Endothelial cell of umbilical vein (primary cell): ENCODE results near the gene SLC6A6. TPM values are rescaled to one million over a fixed set of nuclear protein-coding genes. Genes with fewer than 3 reads are reported as not detected.

Experiments
- BruUV-seq: library from RNA; stranded (reverse); fragments of 400-500 nt; replicated peaks from 2 replicates; lab custom pipeline; 2021; lab: Mats Ljungman, UMichigan
- CTCF ChIA-PET: fragments of 300-600, 350-600 bp; sonication (Branson Sonifier 250); formaldehyde crosslinking; loops from one replicate; lab custom pipeline; 2021; ENCODE audit warnings: antibody characterized with exemption, inconsistent platforms; lab: Charles Lee
- POLR2A ChIA-PET: fragments of 300-600, 350-600 bp; sonication (Branson Sonifier 250); formaldehyde crosslinking; loops from one replicate; lab custom pipeline; 2021; ENCODE audit warnings: antibody characterized with exemption, inconsistent platforms; lab: Charles Lee
- DNase-seq: peaks from one replicate; pipeline ENCODE4 v3.0.0-alpha.2; 2011; ENCODE audit warnings: low read depth, low spot score
- FAIRE-seq: peaks from 2 replicates; lab custom pipeline; 2011; peaks lifted over from hg19 to GRCh38; lab: Jason Lieb, UNC
- H2AFZ ChIP-seq: 2 replicates; pipeline ENCODE4 v1.6.0; 2012; ENCODE audit warnings: low read depth, low read length, control low read depth, inconsistent platforms
- H3K27ac ChIP-seq: 2 replicates; pipeline ENCODE4 v1.5.1; 2011; ENCODE audit warnings: low read depth, mild to moderate bottlenecking, control low read depth, low read length, moderate library complexity; ENCODE audit not compliant: insufficient read depth
- H3K27me3 ChIP-seq, 2 experiments: 2 replicates each; pipeline versions ENCODE4 v1.6.0 to v1.6.1; 2011; ENCODE audit warnings: low read length in 2 of 2, mixed read lengths in 1 of 2; ENCODE audit not compliant: control insufficient read depth in 2 of 2, insufficient read depth in 2 of 2
- H3K36me3 ChIP-seq, 2 experiments: 2 replicates in 1 of 2; 3 replicates in 1 of 2; pipeline ENCODE4 v1.5.1; 2011; ENCODE audit warnings: low read length in 2 of 2, mild to moderate bottlenecking in 1 of 2, moderate library complexity in 1 of 2; ENCODE audit not compliant: control insufficient read depth in 2 of 2, insufficient read depth in 2 of 2; ENCODE audit errors: extremely low read depth in 1 of 2
- H3K4me1 ChIP-seq: 3 replicates; pipeline ENCODE4 v1.5.1; 2011; ENCODE audit warnings: mild to moderate bottlenecking, low read length; ENCODE audit not compliant: control insufficient read depth, insufficient read depth; ENCODE audit errors: extremely low read depth
- H3K4me2 ChIP-seq: 2 replicates; pipeline ENCODE4 v1.6.1; 2011; ENCODE audit warnings: low read length, control low read depth, mixed read lengths; ENCODE audit not compliant: insufficient read depth
- H3K4me3 ChIP-seq, 3 experiments: fragments of 200-600 bp in 1 of 3; sonication (generic), shearing (Covaris generic) in 1 of 3; replicated peaks in 1 of 3; 2 replicates each; pipeline ENCODE4 v1.5.1; 2011 to 2016; ENCODE audit warnings: control low read depth in 3 of 3, low read length in 3 of 3, mild to moderate bottlenecking in 2 of 3, inconsistent platforms in 1 of 3, low read depth in 1 of 3, moderate library complexity in 1 of 3; ENCODE audit not compliant: insufficient read depth in 1 of 3
- H3K79me2 ChIP-seq: 2 replicates; pipeline ENCODE4 v1.6.0; 2012; ENCODE audit warnings: low read length, inconsistent platforms; ENCODE audit not compliant: control insufficient read depth, insufficient read depth
- H3K9ac ChIP-seq: replicated peaks from 2 replicates; pipeline ENCODE3; 2011; ENCODE audit warnings: low read length, control low read depth; ENCODE audit not compliant: insufficient read depth; ENCODE audit errors: extremely low read depth
- H3K9me1 ChIP-seq: replicated peaks from 3 replicates; pipeline ENCODE4 v1.6.0; 2011; ENCODE audit warnings: mild to moderate bottlenecking, low read length; ENCODE audit not compliant: control insufficient read depth, insufficient read depth; ENCODE audit errors: extremely low read depth
- H3K9me3 ChIP-seq: replicated peaks from 2 replicates; pipeline ENCODE4 v1.5.1; 2012; ENCODE audit warnings: low read length, inconsistent platforms; ENCODE audit not compliant: control insufficient read depth, insufficient read depth
- H4K20me1 ChIP-seq: replicated peaks from 2 replicates; pipeline ENCODE3; 2011; ENCODE audit warnings: mild to moderate bottlenecking, low read length; ENCODE audit not compliant: control insufficient read depth, insufficient read depth; ENCODE audit errors: extremely low read depth
- EZH2 ChIP-seq: IDR thresholded peaks from 2 replicates; pipeline ENCODE4 v1.6.1; 2012; ENCODE audit warnings: borderline replicate concordance, low read depth, mild to moderate bottlenecking, moderate library complexity, low read length, inconsistent platforms; ENCODE audit not compliant: severe bottlenecking
- FOS ChIP-seq: IDR thresholded peaks from 2 replicates; pipeline ENCODE4 v1.6.1; 2011; ENCODE audit warnings: mild to moderate bottlenecking, low read length, moderate library complexity, borderline replicate concordance; ENCODE audit not compliant: insufficient read depth
- GATA2 ChIP-seq: IDR thresholded peaks from 2 replicates; pipeline ENCODE4 v1.7.0; 2011; ENCODE audit warnings: low read depth, mild to moderate bottlenecking, moderate library complexity, mixed read lengths, low read length; ENCODE audit not compliant: insufficient read length, insufficient read depth
- JUN ChIP-seq: IDR thresholded peaks from 2 replicates; pipeline ENCODE4 v1.6.1; 2011; ENCODE audit warnings: borderline replicate concordance, low read depth; ENCODE audit not compliant: insufficient read length, insufficient read depth
- MYC ChIP-seq: IDR thresholded peaks from one replicate; pipeline ENCODE4 v1.6.1; 2011; ENCODE audit warnings: mild to moderate bottlenecking, low read depth, low read length
- POLR2A ChIP-seq: IDR thresholded peaks from 2 replicates; pipeline ENCODE4 v1.6.1; 2012; ENCODE audit warnings: low read depth, mild to moderate bottlenecking, control low read depth, low read length
- POLR2AphosphoS5 ChIP-seq: IDR thresholded peaks from 2 replicates; pipeline ENCODE4 v1.6.1; 2012; ENCODE audit warnings: low read depth, mild to moderate bottlenecking, control low read depth, low read length, moderate library complexity; ENCODE audit not compliant: insufficient read depth
- dilution Hi-C: fragments of 300-500 bp; cut with MboI; formaldehyde crosslinking; loops from one replicate; pipeline ENCODE4 v1.15.0; 2019; ENCODE audit warnings: low sequenced_read_pairs; ENCODE audit not compliant: extremely low pct_ligation_motif_present
- intact Hi-C: fragments of 100-400 bp; cut with micrococcal nuclease; formaldehyde crosslinking; loops from one replicate; pipeline ENCODE4 v1.10.0; 2022
- polyA plus RNA-seq, 4 experiments: library from polyadenylated mRNA; depleted of rRNA in 3 of 4; stranded (reverse) in 3 of 4; unstranded in 1 of 4; fragments of >200 nt; gene quantifications; 2 replicates each; pipeline versions ENCODE4 v1.2.1 to v1.2.3, GENCODE V29; 2011 to 2012; ENCODE audit warnings: missing spikeins in 1 of 4
- total RNA-seq: library from RNA; stranded (reverse); gene quantifications from 2 replicates; pipeline ENCODE4 v1.2.3, GENCODE V29; 2021
- TF ChIP-seq, protein P1 (sequence below), 2 donors: IDR thresholded peaks; 1 replicate in 1 of 2; 2 replicates in 1 of 2; pipeline ENCODE4 v1.5.1; 2011; ENCODE audit warnings: low read length in 2 of 2, mild to moderate bottlenecking in 2 of 2, moderate library complexity in 2 of 2, control low read depth in 1 of 2, inconsistent platforms in 1 of 2, low read depth in 1 of 2; ENCODE audit not compliant: insufficient read depth in 1 of 2; ENCODE audit errors: extremely low read depth in 1 of 2
- TF ChIP-seq, protein P2 (sequence below): IDR thresholded peaks from 2 replicates; pipeline ENCODE4 v1.6.1; 2011; ENCODE audit not compliant: insufficient read depth, insufficient read length

The SLC6A6 gene
- total and polyA plus RNA-seq, 2 donors (not counting 3 experiments of a cell fraction or from before 2014, with no cell fraction given): 25.7 to 38.0 TPM

- Histone ChIP-seq H3K27ac (no peak overlapping the region), H3K9me3 (no peaks in the 10 kb centered on the region), H3K4me1 (peaks cover 30% of the 10 kb centered on the region), H3K27me3 (no peaks in the 10 kb centered on the region), H3K79me2 (no peaks in the 10 kb centered on the region), H4K20me1 (no peaks in the 10 kb centered on the region), H3K4me2 (no peak overlapping the region), H3K9me1 (no peaks in the 10 kb centered on the region), H3K4me3 (no peak overlapping the region), H3K9ac (no peak overlapping the region), H3K36me3 (peaks cover 0 to 2% of the 10 kb centered on the region in 2 experiments), H2AFZ (no peak overlapping the region)
- BruUV-seq: no TSS peak
- FAIRE-seq: no peak
- TF ChIP-seq POLR2A (no peak), POLR2AphosphoS5 (no peak), JUN (no peak), GATA2 (no peak), FOS (no peak), MYC (no peak), EZH2 (no peak)
- TF ChIP-seq, protein P1, sequence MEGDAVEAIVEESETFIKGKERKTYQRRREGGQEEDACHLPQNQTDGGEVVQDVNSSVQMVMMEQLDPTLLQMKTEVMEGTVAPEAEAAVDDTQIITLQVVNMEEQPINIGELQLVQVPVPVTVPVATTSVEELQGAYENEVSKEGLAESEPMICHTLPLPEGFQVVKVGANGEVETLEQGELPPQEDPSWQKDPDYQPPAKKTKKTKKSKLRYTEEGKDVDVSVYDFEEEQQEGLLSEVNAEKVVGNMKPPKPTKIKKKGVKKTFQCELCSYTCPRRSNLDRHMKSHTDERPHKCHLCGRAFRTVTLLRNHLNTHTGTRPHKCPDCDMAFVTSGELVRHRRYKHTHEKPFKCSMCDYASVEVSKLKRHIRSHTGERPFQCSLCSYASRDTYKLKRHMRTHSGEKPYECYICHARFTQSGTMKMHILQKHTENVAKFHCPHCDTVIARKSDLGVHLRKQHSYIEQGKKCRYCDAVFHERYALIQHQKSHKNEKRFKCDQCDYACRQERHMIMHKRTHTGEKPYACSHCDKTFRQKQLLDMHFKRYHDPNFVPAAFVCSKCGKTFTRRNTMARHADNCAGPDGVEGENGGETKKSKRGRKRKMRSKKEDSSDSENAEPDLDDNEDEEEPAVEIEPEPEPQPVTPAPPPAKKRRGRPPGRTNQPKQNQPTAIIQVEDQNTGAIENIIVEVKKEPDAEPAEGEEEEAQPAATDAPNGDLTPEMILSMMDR (IDR thresholded peaks at IDR 0.05; ENCODE audit: extremely low read depth in 1 of 2, insufficient read depth in 1 of 2, low read depth in 1 of 2, low read length in 2 of 2): no peak
- TF ChIP-seq, protein P2, sequence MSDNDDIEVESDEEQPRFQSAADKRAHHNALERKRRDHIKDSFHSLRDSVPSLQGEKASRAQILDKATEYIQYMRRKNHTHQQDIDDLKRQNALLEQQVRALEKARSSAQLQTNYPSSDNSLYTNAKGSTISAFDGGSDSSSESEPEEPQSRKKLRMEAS: no peak
- no peak for DNase-seq
- ChIA-PET CTCF (interaction anchor here (1.0 kb wide), 1 partner anchor 274 kb away, joined by 3 read pairs; no protein-coding TSS in a partner anchor), POLR2A (no interaction called here)
- intact Hi-C loops (no loop called here), dilution Hi-C loops (no loop called here)
These were observed 75.0 kb downstream of the SLC6A6 start for GRCh38 chr3:14477311-14477935.
